Stomach smooth muscle (tissue), 2 donors: ENCODE measurements around the gene PPFIBP2.

Experiments used
- H3K27ac ChIP-seq: one replicate; pipeline ENCODE4 v1.7.0; 2013; ENCODE audit warnings: mild to moderate bottlenecking, low read length, inconsistent platforms
- H3K27me3 ChIP-seq, 2 donors: one replicate each; pipeline ENCODE4 v1.7.0; 2013; ENCODE audit warnings: low read length in 2 of 2; ENCODE audit not compliant: insufficient read depth in 2 of 2, control insufficient read depth in 1 of 2
- H3K36me3 ChIP-seq, 2 donors: one replicate each; pipeline ENCODE4 v1.7.0; 2013; ENCODE audit warnings: low read length in 2 of 2; ENCODE audit not compliant: control insufficient read depth in 2 of 2, insufficient read depth in 2 of 2
- H3K4me1 ChIP-seq: one replicate; pipeline ENCODE4 v1.7.0; 2013; ENCODE audit warnings: low read length; ENCODE audit not compliant: control insufficient read depth, insufficient read depth
- H3K4me3 ChIP-seq, 2 donors: one replicate each; pipeline ENCODE4 v1.7.0; 2013; ENCODE audit warnings: low read length in 2 of 2
- H3K9ac ChIP-seq, 2 donors: one replicate each; pipeline ENCODE4 v1.7.0; 2013; ENCODE audit warnings: low read length in 2 of 2, mild to moderate bottlenecking in 1 of 2
- H3K9me3 ChIP-seq, 2 donors: one replicate each; pipeline ENCODE4 v1.7.0; 2013; ENCODE audit warnings: low read length in 2 of 2; ENCODE audit not compliant: control insufficient read depth in 2 of 2
- donor health status: healthy.
- donor health status: Pancreatic carcinoma.

The PPFIBP2 gene

DNA sequence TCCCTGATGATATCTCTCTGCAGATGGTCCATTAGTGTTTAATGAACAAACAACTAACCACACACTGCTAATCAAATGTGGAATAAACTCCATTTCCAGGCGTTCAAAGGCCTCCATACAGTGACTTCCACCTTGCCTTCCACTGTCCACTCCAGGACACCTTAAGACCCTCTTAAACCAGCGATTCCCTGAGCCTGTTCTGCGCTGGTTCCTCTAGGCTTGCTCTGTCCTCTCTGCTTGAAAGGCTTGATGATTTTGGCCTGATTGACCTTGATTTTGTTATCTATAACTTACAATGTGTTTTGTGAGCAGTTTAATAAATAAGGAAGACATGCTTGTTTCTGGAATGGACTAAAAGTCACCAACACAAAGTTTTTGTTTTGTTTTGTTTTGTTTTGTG, 180.4 kb downstream of the PPFIBP2 start:
- Histone ChIP-seq H3K4me3 (no peak overlapping the region), H3K36me3 (no peaks in the 10 kb centered on the region), H3K27me3 (peaks cover 4 to 5% of the 10 kb centered on the region in 2 donors), H3K9me3 (no peaks in the 10 kb centered on the region), H3K9ac (no peak overlapping the region), H3K27ac (no peak overlapping the region), H3K4me1 (no peaks in the 10 kb centered on the region)

DNA sequence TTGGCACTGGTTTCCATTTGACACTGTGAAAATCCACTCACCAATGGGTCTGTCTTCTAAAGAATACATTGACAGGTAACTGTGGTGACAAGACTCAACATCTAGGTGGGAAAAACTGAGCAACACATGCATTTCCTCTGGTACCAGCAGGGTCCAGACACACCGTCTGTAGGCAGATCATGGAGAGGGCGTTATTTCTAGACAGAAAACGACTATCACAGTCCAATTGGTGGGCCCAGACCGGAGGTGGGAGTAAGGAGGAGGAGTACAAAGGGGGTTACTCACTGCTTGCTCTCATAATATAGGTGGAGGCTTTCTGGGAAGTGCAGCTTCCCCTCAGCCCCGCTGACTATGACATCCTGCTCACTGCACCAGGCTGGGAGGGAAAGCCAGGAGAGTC, 182.6 kb downstream of the PPFIBP2 start:
- no peak overlapping the region for H3K27ac ChIP-seq
- peaks cover 4 to 5% of the 10 kb centered on the region in 2 donors for H3K27me3 ChIP-seq
- no peaks in the 10 kb centered on the region for H3K4me1 ChIP-seq
- no peaks in the 10 kb centered on the region for H3K9me3 ChIP-seq
- no peaks in the 10 kb centered on the region for H3K36me3 ChIP-seq
- no peak overlapping the region for H3K4me3 ChIP-seq
- H3K9ac ChIP-seq = no peak overlapping the region
